Right renal cortex interstitium (tissue), 3 donors: ENCODE data around the gene POLK. TPM values are rescaled to one million over a fixed set of nuclear protein-coding genes. Genes with fewer than 3 reads are reported as not detected.
"Not testable (repeated sequence)": the region's sequence is repeated elsewhere in the genome, so short reads cannot be mapped to it uniquely, and the experiment has no call there.

Experiments
- DNase-seq, 3 donors: peaks; one replicate each; pipeline ENCODE4 v3.0.0-alpha.2; 2013; ENCODE audit warnings: low read depth in 3 of 3, low spot score in 2 of 3
- polyA plus RNA-seq, 3 donors: library from polyadenylated mRNA; unstranded; fragments of 120-200 nt; gene quantifications; one replicate each; pipeline ENCODE4 v1.2.1, GENCODE V29; 2013; ENCODE audit not compliant: insufficient read length in 3 of 3

The POLK gene
- polyA plus RNA-seq, 3 donors: 26.6 to 30.8 (median 29.8) TPM

- no peak for DNase-seq
Measured at GRCh38 chr5:75545131-75545530, 33.4 kb downstream of the POLK start.

- no peak for DNase-seq
Measured at GRCh38 chr5:75546830-75547229, 35.1 kb downstream of the POLK start.

- DNase-seq: no peak
Measured at GRCh38 chr5:75547812-75548211, 36.1 kb downstream of the POLK start.

- DNase-seq: no peak
Measured at GRCh38 chr5:75550597-75550996, 38.9 kb downstream of the POLK start.

GRCh38 chr5:75551471-75551870 is 39.8 kb downstream of the POLK start:
- no peak for DNase-seq

- DNase-seq: no peak
Measured at GRCh38 chr5:75552764-75553163, 41.1 kb downstream of the POLK start.

GRCh38 chr5:75553358-75553757 is 41.7 kb downstream of the POLK start:
- no peak for DNase-seq

- no peak for DNase-seq
Measured at GRCh38 chr5:75558221-75558620, 46.5 kb downstream of the POLK start.

GRCh38 chr5:75558981-75559632 is 47.4 kb downstream of the POLK start:
- no peak for DNase-seq

- DNase-seq: not testable (repeated sequence)
Measured at GRCh38 chr5:75560655-75561054, 49.0 kb downstream of the POLK start.

GRCh38 chr5:75565991-75566709 is 54.5 kb downstream of the POLK start:
- DNase-seq: not testable (repeated sequence)

GRCh38 chr5:75566710-75567309 is 55.1 kb downstream of the POLK start:
- DNase-seq: no peak

GRCh38 chr5:75567710-75568109 is 56.0 kb downstream of the POLK start:
- DNase-seq: no peak

GRCh38 chr5:75568202-75568601 is 56.5 kb downstream of the POLK start:
- DNase-seq: no peak

GRCh38 chr5:75571547-75571946 is 59.9 kb downstream of the POLK start:
- DNase-seq: no peak

- no peak for DNase-seq
Measured at GRCh38 chr5:75574791-75575190, 63.1 kb downstream of the POLK start.

- DNase-seq: not testable (repeated sequence)
Measured at GRCh38 chr5:75578280-75578679, 66.6 kb downstream of the POLK start.

GRCh38 chr5:75584641-75585040 is 73.0 kb downstream of the POLK start:
- DNase-seq: no peak

GRCh38 chr5:75588666-75589065 is 77.0 kb downstream of the POLK start:
- no peak for DNase-seq

- no peak for DNase-seq
Measured at GRCh38 chr5:75600535-75600934, 88.8 kb downstream of the POLK start.

- no peak for DNase-seq
Measured at GRCh38 chr5:75601567-75601966, 89.9 kb downstream of the POLK start.

- no peak for DNase-seq
Measured at GRCh38 chr5:75601996-75602395, 90.3 kb downstream of the POLK start.
